Body of pancreas (tissue), 4 donors: ENCODE results near the gene RBFOX2.

ENCODE experiments used
- CTCF ChIP-seq, 7 experiments: fragments of 450-650 bp in 4 of 7; fragments of 200-600 bp in 3 of 7; sonication (generic) in 3 of 7; IDR thresholded peaks; one replicate each; pipeline ENCODE4 v1.5.1; 2016 to 2019; ENCODE audit warnings: antibody characterized with exemption in 7 of 7
- POLR2A ChIP-seq, 3 donors: fragments of 450-650 bp; IDR thresholded peaks; one replicate each; pipeline ENCODE4 v1.6.1; 2016; ENCODE audit warnings: antibody characterized with exemption in 3 of 3, mild to moderate bottlenecking in 2 of 3

DNA sequence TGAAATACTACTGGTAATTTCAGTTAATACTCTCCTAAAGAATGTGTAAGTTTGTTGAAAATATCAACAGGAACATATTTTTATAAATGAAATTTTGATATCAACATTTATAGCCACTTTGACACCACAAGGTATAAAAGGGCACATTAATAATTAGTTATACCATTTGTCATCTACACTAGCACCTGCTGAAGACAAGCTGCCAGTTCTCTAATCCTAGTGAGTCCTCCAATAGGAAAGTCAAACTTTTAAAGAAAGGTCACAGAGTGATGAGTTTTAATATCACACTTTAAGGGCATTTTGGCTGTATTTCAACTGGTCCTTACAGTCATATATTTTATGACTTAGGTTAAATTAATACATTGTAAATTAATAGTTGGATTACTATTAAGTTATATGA, 258.6 kb downstream of the RBFOX2 start:
- no peak for TF ChIP-seq CTCF (IDR thresholded peaks at IDR 0.05)
- no peak for TF ChIP-seq POLR2A (IDR thresholded peaks at IDR 0.05)
